SK-N-MC (cell line): Measurements from ENCODE around the gene NCKAP5.

Source experiments
- DNase-seq: peaks from one replicate; pipeline ENCODE4 v3.0.0-alpha.2; 2011; ENCODE audit warnings: low read depth, low spot score
- H3K27ac ChIP-seq: fragments of 200-600 bp; sonication (generic); 2 replicates; pipeline ENCODE4 v1.5.1; 2016; ENCODE audit warnings: mixed run types
- H3K36me3 ChIP-seq: fragments of 200-600 bp; sonication (generic); 2 replicates; pipeline ENCODE4 v1.6.1; 2017; ENCODE audit warnings: antibody characterized with exemption, low read length, mixed read lengths; ENCODE audit not compliant: insufficient read depth
- H3K4me3 ChIP-seq: fragments of 200-600 bp; sonication (generic); 2 replicates; pipeline ENCODE4 v1.5.1; 2016
- H3K9ac ChIP-seq: fragments of 200-600 bp; sonication (generic); 2 replicates; pipeline ENCODE4 v1.8.0; 2017; ENCODE audit warnings: mixed run types, mixed read lengths; ENCODE audit not compliant: insufficient read length
- H3K9me3 ChIP-seq: fragments of 200-600 bp; sonication (generic); 2 replicates; pipeline ENCODE4 v1.6.1; 2017; ENCODE audit warnings: low read depth, mild to moderate bottlenecking, antibody characterized with exemption, low read length, moderate library complexity, mixed read lengths
- EZH2 ChIP-seq: fragments of 200-600 bp; sonication (generic); IDR thresholded peaks from one replicate; pipeline ENCODE4 v1.6.1; 2017; ENCODE audit warnings: antibody characterized with exemption
- FOXP2 ChIP-seq: optimal IDR thresholded peaks from 2 replicates; pipeline ENCODE3; 2011; ENCODE audit warnings: mild to moderate bottlenecking, moderate library complexity; ENCODE audit not compliant: insufficient read depth; ENCODE audit errors: extremely low read length, control extremely low read depth
- POLR2AphosphoS5 ChIP-seq: IDR thresholded peaks from 2 replicates; pipeline ENCODE4 v1.6.1; 2012; ENCODE audit warnings: mild to moderate bottlenecking, low read depth, low read length, borderline replicate concordance

NCKAP5 gene

DNA sequence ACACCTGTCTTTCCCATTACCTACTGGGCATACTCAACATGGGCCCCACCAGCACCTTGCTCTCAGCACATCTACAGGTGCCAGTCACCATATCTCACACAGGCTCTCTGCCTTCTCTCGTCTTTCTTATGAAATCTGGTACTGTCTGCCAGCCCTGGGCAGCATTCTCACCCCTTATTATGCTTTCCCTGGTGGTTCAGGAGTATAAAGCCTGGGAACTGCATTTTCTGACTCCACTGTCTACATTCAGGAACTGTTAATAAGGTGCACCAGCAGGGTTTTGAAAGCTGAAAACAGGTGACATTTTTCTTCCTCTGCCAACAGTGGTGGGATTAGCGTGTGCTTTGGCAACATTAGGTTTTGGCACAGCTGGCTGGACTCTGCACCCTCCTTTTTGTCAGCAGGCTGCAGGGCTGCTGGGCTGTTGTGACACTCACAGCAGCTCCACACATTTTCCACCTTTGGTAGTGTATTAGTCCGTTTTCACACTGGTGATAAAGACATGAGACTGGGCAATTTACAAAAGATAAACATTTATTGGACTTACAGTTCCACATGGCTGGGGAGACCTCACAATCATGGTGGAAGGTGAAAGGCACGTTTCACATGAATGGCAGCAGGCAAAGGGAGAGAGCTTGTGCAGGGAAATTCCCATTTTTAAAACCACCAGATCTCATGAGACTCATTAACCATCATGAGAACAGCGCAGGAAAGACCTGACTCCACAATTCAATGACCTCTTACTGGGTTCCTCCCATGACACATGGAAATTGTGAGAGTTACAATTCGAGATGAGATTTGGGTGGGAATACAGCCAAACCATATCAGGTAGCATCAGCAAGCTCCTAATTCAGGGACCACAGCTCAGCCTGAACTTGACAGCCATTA lies 555.2 kb downstream of the NCKAP5 start:
- no peaks in the 10 kb centered on the region for H3K36me3 ChIP-seq
- TF ChIP-seq POLR2AphosphoS5 (no peak), EZH2 (no peak), FOXP2 (no peak)
- DNase-seq = no peak
- H3K9ac ChIP-seq = no peak overlapping the region
- no peak overlapping the region for H3K27ac ChIP-seq
- H3K4me3 ChIP-seq = no peak overlapping the region
- no peaks in the 10 kb centered on the region for H3K9me3 ChIP-seq

DNA sequence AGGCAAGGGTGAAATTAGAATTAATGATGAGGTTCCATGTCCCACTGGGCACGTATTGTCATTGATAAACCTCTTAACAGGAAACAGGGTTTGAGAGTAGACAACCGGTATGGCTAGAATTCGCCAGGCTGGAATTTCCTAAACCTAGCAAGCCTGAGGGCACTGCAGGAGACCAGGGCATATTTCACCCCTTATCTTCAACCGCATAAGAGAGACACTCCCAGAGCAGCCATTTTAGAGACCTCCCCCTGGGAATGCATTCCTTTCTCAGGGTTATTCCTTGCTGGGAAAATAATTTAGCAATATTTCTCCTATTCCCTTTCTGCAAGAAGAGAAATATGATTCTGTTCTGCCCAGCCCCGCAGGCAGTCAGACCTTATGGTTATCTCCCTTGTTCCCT lies 563.6 kb downstream of the NCKAP5 start:
- Histone ChIP-seq H3K27ac (no peak overlapping the region), H3K9ac (no peak overlapping the region), H3K4me3 (no peak overlapping the region), H3K9me3 (no peaks in the 10 kb centered on the region), H3K36me3 (no peaks in the 10 kb centered on the region)
- TF ChIP-seq FOXP2 (no peak), EZH2 (no peak), POLR2AphosphoS5 (no peak)
- peak; percentile 26 for DNase-seq

DNA sequence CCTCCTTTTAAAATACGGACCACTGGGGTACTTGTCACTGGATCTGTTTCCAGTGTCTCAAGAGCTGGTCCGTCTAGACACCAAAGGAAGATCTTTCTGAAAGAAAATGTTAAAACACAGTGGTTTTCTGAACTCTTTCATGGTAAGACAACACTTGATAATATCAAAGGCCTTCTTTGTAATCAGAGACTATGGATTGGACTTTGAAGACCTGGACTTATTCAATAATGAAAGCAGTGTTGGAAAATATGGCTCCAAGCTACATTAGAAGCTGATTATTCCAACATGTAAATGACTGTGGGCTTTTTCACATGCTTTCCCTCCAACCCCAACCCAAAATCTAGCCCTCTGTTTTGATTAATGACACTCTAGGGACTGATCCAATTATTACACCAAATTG lies 568.8 kb downstream of the NCKAP5 start:
- Histone ChIP-seq H3K36me3 (no peaks in the 10 kb centered on the region), H3K9ac (no peak overlapping the region), H3K9me3 (no peaks in the 10 kb centered on the region), H3K27ac (no peak overlapping the region), H3K4me3 (no peak overlapping the region)
- TF ChIP-seq EZH2 = no peak
- TF ChIP-seq FOXP2 = no peak
- TF ChIP-seq POLR2AphosphoS5 = no peak
- no peak for DNase-seq

DNA sequence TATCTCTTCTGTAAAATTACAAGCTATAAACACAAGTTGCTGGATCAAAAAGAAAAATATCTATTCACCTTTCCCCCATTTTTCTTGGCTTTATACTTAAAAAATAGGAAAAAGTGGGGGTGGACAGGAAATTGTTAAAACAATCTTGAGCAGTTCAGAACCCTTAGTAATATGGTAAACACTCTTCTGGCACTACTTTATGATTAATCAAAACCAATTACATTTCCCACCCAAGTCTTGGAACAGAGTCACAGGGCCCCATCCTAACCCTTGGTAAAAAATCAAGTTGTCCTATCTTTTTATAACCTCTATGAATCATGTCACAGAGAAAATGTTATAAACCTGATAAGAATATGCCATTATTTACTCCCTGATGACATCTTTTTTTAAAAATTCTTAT lies 570.0 kb downstream of the NCKAP5 start:
- no peak for DNase-seq
- TF ChIP-seq POLR2AphosphoS5 = no peak
- no peak for TF ChIP-seq EZH2
- TF ChIP-seq FOXP2 = no peak
- no peaks in the 10 kb centered on the region for H3K9me3 ChIP-seq
- H3K27ac ChIP-seq = no peak overlapping the region
- no peaks in the 10 kb centered on the region for H3K36me3 ChIP-seq
- H3K4me3 ChIP-seq = no peak overlapping the region
- no peak overlapping the region for H3K9ac ChIP-seq

DNA sequence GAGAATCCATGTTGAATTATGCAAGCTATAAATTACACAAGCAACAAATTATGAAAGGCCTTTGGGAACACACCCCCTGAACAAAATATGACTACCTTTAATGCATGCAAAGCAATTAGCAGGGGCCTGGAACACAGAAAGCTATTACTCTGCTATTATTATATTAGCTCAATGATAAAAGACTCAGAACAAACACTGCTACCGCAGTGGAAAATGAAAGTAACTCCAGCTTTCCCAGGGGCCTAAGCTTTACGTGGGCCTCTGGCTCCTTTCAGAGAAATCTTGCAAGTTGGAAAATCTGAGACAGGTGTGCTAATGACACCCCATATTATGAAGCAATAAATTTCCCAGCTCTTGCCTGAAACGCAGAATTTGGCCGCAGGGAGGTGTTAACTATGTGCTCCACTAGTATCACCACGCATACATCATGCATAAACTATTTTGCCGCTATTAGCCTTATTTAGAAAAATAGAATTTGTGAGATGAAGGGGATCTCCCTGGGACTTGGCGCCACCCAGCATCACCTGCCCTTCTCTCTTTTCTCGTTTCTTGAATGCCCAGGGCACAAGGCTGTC lies 576.7 kb downstream of the NCKAP5 start:
- H3K27ac ChIP-seq = no peak overlapping the region
- TF ChIP-seq FOXP2 (no peak), POLR2AphosphoS5 (no peak), EZH2 (no peak)
- H3K9me3 ChIP-seq = no peaks in the 10 kb centered on the region
- no peak for DNase-seq
- no peak overlapping the region for H3K9ac ChIP-seq
- no peaks in the 10 kb centered on the region; the same call in 1 of the 2 replicates for H3K36me3 ChIP-seq
- H3K4me3 ChIP-seq = no peak overlapping the region

DNA sequence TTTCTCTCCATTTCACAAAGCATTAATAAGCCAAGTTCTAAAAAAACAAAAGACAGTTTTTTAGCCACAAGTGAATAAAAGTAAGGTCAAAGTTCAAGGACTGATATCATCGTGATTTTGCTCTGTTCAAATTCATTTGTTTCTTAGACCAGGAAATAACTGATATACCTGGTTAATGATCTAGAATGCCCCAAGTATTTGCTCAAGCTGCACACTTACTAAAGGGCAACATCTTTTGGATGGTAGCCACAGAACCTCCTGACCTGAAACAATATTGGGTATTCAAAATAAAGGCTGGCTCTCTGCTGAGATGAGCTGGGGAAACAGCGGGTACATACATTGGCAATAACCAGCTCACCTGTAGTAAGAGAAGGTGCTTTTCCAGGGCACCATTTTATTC lies 583.5 kb downstream of the NCKAP5 start:
- Histone ChIP-seq H3K27ac (no peak overlapping the region), H3K9ac (no peak overlapping the region), H3K4me3 (no peak overlapping the region), H3K9me3 (no peaks in the 10 kb centered on the region), H3K36me3 (no peaks in the 10 kb centered on the region)
- TF ChIP-seq EZH2 (no peak), FOXP2 (no peak), POLR2AphosphoS5 (no peak)
- no peak for DNase-seq

DNA sequence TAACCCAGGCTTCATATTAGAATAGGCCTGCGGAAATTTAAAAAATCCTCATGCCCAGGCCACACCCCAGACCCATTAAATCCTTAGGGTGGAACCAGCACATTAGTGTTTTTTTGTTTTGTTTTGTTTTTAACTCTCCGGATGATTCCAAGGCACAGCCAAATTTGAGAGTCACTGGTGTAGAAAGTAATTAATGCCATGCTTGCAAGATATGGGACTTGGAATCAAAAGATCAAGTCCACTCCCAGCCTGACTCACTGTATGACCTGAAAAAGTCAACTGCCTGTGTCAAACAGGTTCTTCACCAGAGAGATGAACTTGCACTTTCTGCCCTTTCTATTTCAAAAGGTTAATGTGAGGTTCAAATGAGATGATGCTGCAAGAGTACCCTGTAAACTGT lies 588.0 kb downstream of the NCKAP5 start:
- no peak overlapping the region for H3K4me3 ChIP-seq
- no peaks in the 10 kb centered on the region for H3K36me3 ChIP-seq
- H3K9me3 ChIP-seq = no peaks in the 10 kb centered on the region
- no peak for DNase-seq
- TF ChIP-seq POLR2AphosphoS5 = no peak
- no peak for TF ChIP-seq FOXP2
- H3K27ac ChIP-seq = no peak overlapping the region
- H3K9ac ChIP-seq = no peak overlapping the region

DNA sequence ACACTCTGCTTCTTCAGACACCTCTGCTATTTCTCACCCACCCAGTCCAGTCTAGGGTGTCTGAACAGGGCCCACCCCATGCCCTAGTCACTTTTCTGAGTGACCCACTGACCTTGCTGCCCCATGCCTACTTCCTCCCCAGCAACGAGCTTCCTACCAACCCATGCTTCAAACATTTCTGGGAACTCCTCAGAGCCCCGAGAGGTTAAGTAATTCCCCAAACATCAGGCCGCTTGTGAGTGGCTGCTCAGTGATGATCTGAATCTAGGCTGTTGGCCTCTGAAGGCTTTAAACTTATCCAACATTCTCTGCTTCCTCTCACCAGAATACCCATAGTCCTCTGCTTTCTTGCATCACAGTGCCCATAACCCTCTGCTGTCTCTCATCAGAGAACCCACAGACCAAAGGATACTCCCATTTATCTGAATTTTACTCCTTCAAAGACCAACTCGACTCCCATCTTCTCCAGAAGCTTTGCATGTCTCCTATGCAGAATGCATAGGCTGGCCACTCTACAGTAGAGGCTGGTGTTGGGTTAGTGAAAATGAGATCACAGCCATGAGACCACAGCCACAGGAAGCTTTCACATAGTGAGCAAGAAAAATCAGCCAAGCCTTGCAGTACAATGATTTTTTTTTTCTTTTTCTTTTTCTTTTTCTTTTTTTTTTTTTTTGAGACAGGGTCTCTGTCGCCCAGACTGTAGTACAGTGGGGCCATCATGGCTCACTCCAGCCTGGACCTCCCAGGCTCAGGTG lies 588.7 kb downstream of the NCKAP5 start:
- no peak for TF ChIP-seq FOXP2
- no peak for TF ChIP-seq EZH2
- no peak for TF ChIP-seq POLR2AphosphoS5
- no peak overlapping the region for H3K4me3 ChIP-seq
- no peak overlapping the region for H3K9ac ChIP-seq
- DNase-seq = no peak
- H3K27ac ChIP-seq = no peak overlapping the region
- no peaks in the 10 kb centered on the region for H3K36me3 ChIP-seq
- H3K9me3 ChIP-seq = no peaks in the 10 kb centered on the region
